SK-N-SH (cell line): ENCODE measurements around the gene EEF1AKMT4. TPM values are rescaled to one million over a fixed set of nuclear protein-coding genes. Genes with fewer than 3 reads are reported as not detected.

Experiments
- CTCF ChIA-PET: fragments of 300-600, 350-600 bp; formaldehyde crosslinking; extraction: SDS; loops from one replicate; lab custom pipeline; 2021; lab: Yijun Ruan, JAX
- POLR2A ChIA-PET: fragments of 350-600 bp; sonication (Branson Sonifier 250); formaldehyde crosslinking; extraction: SDS; loops from one replicate; lab custom pipeline; 2020; ENCODE audit warnings: antibody characterized with exemption, inconsistent platforms; lab: Yijun Ruan, JAX
- DNase-seq: peaks from one replicate; pipeline ENCODE4 v3.0.0; 2012
- H2AFZ ChIP-seq: fragments of 200-600 bp; sonication (generic); 2 replicates; pipeline ENCODE4 v1.8.1; 2016; ENCODE audit warnings: antibody characterized with exemption, mild to moderate bottlenecking, low read depth
- H3F3A ChIP-seq: fragments of 200-600 bp; sonication (generic); replicated peaks from 2 replicates; pipeline ENCODE3; 2016; ENCODE audit warnings: antibody characterized with exemption, mild to moderate bottlenecking; ENCODE audit not compliant: insufficient read depth
- H3K27ac ChIP-seq, 2 experiments: fragments of 200-500 bp in 1 of 2; fragments of 200-600 bp in 1 of 2; sonication (Bioruptor generic) in 1 of 2; sonication (generic), shearing (Covaris generic) in 1 of 2; 2 replicates each; pipeline versions ENCODE4 v1.5.1 to v1.6.1; 2014 to 2016; ENCODE audit warnings: low read depth in 2 of 2, inconsistent platforms in 1 of 2, low read length in 1 of 2, mild to moderate bottlenecking in 1 of 2, mixed read lengths in 1 of 2
- H3K27me3 ChIP-seq: fragments of 200-600 bp; sonication (generic), shearing (Covaris generic); 2 replicates; pipeline ENCODE4 v1.6.1; 2016; ENCODE audit warnings: mixed run types; ENCODE audit not compliant: insufficient read depth
- H3K36me3 ChIP-seq, 2 experiments: fragments of 200-500 bp in 1 of 2; fragments of 200-600 bp in 1 of 2; sonication (Bioruptor generic) in 1 of 2; sonication (generic) in 1 of 2; replicated peaks in 1 of 2; 2 replicates each; pipeline versions ENCODE3 to v1.5.1; 2014 to 2016; ENCODE audit warnings: low read length in 1 of 2, mild to moderate bottlenecking in 1 of 2; ENCODE audit not compliant: insufficient read depth in 2 of 2, control insufficient read depth in 1 of 2
- H3K4me1 ChIP-seq, 2 experiments: fragments of 200-500 bp in 1 of 2; fragments of 200-600 bp in 1 of 2; sonication (Bioruptor generic) in 1 of 2; sonication (generic), shearing (Covaris generic) in 1 of 2; 2 replicates each; pipeline versions ENCODE4 v1.5.1 to v1.6.1; 2014 to 2016; ENCODE audit warnings: low read depth in 1 of 2, low read length in 1 of 2, mixed run types in 1 of 2; ENCODE audit not compliant: insufficient read depth in 2 of 2, control insufficient read depth in 1 of 2
- H3K4me2 ChIP-seq: fragments of 200-600 bp; sonication (generic), shearing (Covaris generic); 2 replicates; pipeline ENCODE4 v1.6.1; 2017; ENCODE audit warnings: mixed run types
- H3K4me3 ChIP-seq, 2 experiments: fragments of 200-500 bp in 1 of 2; fragments of 200-600 bp in 1 of 2; sonication (Bioruptor generic) in 1 of 2; sonication (generic), shearing (Covaris generic) in 1 of 2; 2 replicates each; pipeline versions ENCODE4 v1.5.1 to v1.8.1; 2014 to 2016; ENCODE audit warnings: low read depth in 2 of 2, inconsistent platforms in 1 of 2, low read length in 1 of 2, mild to moderate bottlenecking in 1 of 2, mixed read lengths in 1 of 2, moderate library complexity in 1 of 2
- H3K79me2 ChIP-seq: fragments of 200-600 bp; sonication (generic); 2 replicates; pipeline ENCODE4 v1.8.1; 2017; ENCODE audit warnings: mild to moderate bottlenecking; ENCODE audit not compliant: insufficient read depth
- H3K9ac ChIP-seq: fragments of 200-600 bp; sonication (generic); 2 replicates; pipeline ENCODE4 v1.6.1; 2017; ENCODE audit warnings: mixed run types
- H3K9me2 ChIP-seq: fragments of 200-600 bp; sonication (generic); 2 replicates; pipeline ENCODE4 v1.6.1; 2017; ENCODE audit warnings: mixed run types
- H3K9me3 ChIP-seq: fragments of 200-600 bp; sonication (generic); 2 replicates; pipeline ENCODE4 v1.6.1; 2017; ENCODE audit warnings: mixed run types, mild to moderate bottlenecking, moderate library complexity
- H4K20me1 ChIP-seq: fragments of 200-600 bp; sonication (generic); 2 replicates; pipeline ENCODE4 v1.6.1; 2017; ENCODE audit warnings: mild to moderate bottlenecking, mixed run types; ENCODE audit not compliant: insufficient read depth
- ELF1 ChIP-seq: IDR thresholded peaks from 2 replicates; pipeline ENCODE4 v1.4.0; 2012
- EZH2phosphoT487 ChIP-seq: fragments of 200-600 bp; sonication (generic); IDR thresholded peaks from 2 replicates; pipeline ENCODE4 v1.6.1; 2017; ENCODE audit warnings: low read depth, mixed run types, mild to moderate bottlenecking, antibody characterized with exemption, moderate library complexity, borderline replicate concordance
- FOXM1 ChIP-seq: IDR thresholded peaks from 2 replicates; pipeline ENCODE4 v1.4.0; 2012; ENCODE audit warnings: low read depth, mild to moderate bottlenecking
- GABPA ChIP-seq: IDR thresholded peaks from 2 replicates; pipeline ENCODE4 v1.4.0; 2012; ENCODE audit warnings: low read depth, mild to moderate bottlenecking
- MEF2A ChIP-seq: IDR thresholded peaks from 2 replicates; pipeline ENCODE4 v1.4.0; 2012; ENCODE audit warnings: low read depth, borderline replicate concordance
- MXI1 ChIP-seq: IDR thresholded peaks from 2 replicates; pipeline ENCODE4 v1.6.1; 2012; ENCODE audit warnings: mild to moderate bottlenecking, low read depth, low read length, improper control_type of control experiment
- NFIC ChIP-seq: IDR thresholded peaks from 2 replicates; pipeline ENCODE4 v1.4.0; 2012; ENCODE audit warnings: borderline replicate concordance
- NRF1 ChIP-seq: IDR thresholded peaks from 2 replicates; pipeline ENCODE4 v1.6.1; 2012; ENCODE audit warnings: low read depth, mild to moderate bottlenecking, low read length
- POLR2AphosphoS5 ChIP-seq: IDR thresholded peaks from 2 replicates; pipeline ENCODE4 v1.6.1; 2012; ENCODE audit warnings: low read depth, low read length
- RAD21 ChIP-seq: IDR thresholded peaks from 2 replicates; pipeline ENCODE4 v1.6.1; 2012; ENCODE audit warnings: mild to moderate bottlenecking, low read length
- RFX5 ChIP-seq: IDR thresholded peaks from 2 replicates; pipeline ENCODE4 v1.6.1; 2012; ENCODE audit warnings: mild to moderate bottlenecking, improper control_type of control experiment, low read length
- RXRA ChIP-seq: IDR thresholded peaks from 2 replicates; pipeline ENCODE4 v1.4.0; 2012; ENCODE audit warnings: low read depth, mild to moderate bottlenecking, borderline replicate concordance
- SIN3A ChIP-seq: IDR thresholded peaks from 2 replicates; pipeline ENCODE4 v1.6.1; 2012; ENCODE audit warnings: low read depth, mild to moderate bottlenecking, low read length, moderate library complexity, borderline replicate concordance
- SMC3 ChIP-seq: IDR thresholded peaks from 2 replicates; pipeline ENCODE4 v1.6.1; 2012; ENCODE audit warnings: low read depth, low read length, improper control_type of control experiment
- TAF1 ChIP-seq: IDR thresholded peaks from 2 replicates; pipeline ENCODE4 v1.6.1; 2012; ENCODE audit warnings: low read depth, mild to moderate bottlenecking, low read length, moderate library complexity, borderline replicate concordance
- TEAD4 ChIP-seq: IDR thresholded peaks from 2 replicates; pipeline ENCODE4 v1.4.0; 2012; ENCODE audit warnings: mild to moderate bottlenecking, borderline replicate concordance; ENCODE audit not compliant: insufficient read depth
- WGBS: methylation state at CpG from one replicate; pipeline ENCODE4 v1.1.6; 2017; ENCODE audit warnings: low lambda C conversion rate; 5-methylcytosine and 5-hydroxymethylcytosine counted together
- polyA plus RNA-seq, 3 experiments: library from polyadenylated mRNA; depleted of rRNA; stranded (reverse); fragments of >200 nt; gene quantifications; 2 replicates each; pipeline ENCODE4 v1.2.3, GENCODE V29; 2012
- TF ChIP-seq, protein P1 (sequence below): IDR thresholded peaks from 2 replicates; pipeline ENCODE4 v1.4.0; 2012; ENCODE audit warnings: low read depth, borderline replicate concordance
- TF ChIP-seq, protein P2 (sequence below): IDR thresholded peaks from 2 replicates; pipeline ENCODE4 v1.4.0; 2012; ENCODE audit warnings: low read depth, borderline replicate concordance
- TF ChIP-seq, protein P3 (sequence below): IDR thresholded peaks from 2 replicates; pipeline ENCODE4; 2012
- TF ChIP-seq, protein P4 (sequence below): IDR thresholded peaks from 2 replicates; pipeline ENCODE4 v1.6.1; 2012; ENCODE audit warnings: mild to moderate bottlenecking, low read depth, low read length, moderate library complexity

EEF1AKMT4 gene
- polyA plus RNA-seq, 1 of the 3 experiments (the other 2 are of a cell fraction): 9.3 TPM

DNA sequence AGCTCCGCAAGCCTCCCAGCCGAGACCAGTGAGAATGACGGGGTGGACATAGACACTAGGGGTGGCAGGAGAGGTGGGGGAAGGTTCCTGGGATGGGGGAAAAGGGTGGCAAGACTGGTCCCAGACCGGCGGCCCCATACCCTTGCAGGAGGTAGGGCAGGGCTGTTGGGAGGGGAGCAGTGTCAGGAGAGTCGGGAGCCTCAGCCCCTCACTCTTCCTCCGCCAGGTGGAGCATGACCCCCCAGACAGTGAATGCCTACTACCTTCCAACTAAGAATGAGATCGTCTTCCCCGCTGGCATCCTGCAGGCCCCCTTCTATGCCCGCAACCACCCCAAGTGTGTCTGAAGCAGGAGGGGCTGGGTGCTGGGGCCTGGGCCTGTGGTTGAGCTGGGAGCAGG is 40.9 kb downstream of the EEF1AKMT4 start:
- Histone ChIP-seq H3K9me3 (no peaks in the 10 kb centered on the region), H3K27ac (no peak overlapping the region), H3K79me2 (no peaks in the 10 kb centered on the region), H3K9me2 (no peaks in the 10 kb centered on the region), H4K20me1 (no peaks in the 10 kb centered on the region), H2AFZ (no peak overlapping the region), H3K4me1 (no peaks in the 10 kb centered on the region), H3K9ac (no peak overlapping the region)
- WGBS: 94% methylated on average over 10 of the region's 10 CpGs
- CTCF ChIA-PET: interaction anchor here (0.9 to 4.2 kb wide), 7 partner anchors 38 to 395 kb away, joined by 3 to 18 read pairs (median 3); no protein-coding TSS in a partner anchor
- TF ChIP-seq RXRA (no peak), SIN3A (no peak), EZH2phosphoT487 (no peak), TEAD4 (no peak), NFIC (no peak), GABPA (no peak), RAD21 (no peak), POLR2AphosphoS5 (no peak), ELF1 (no peak), NRF1 (no peak), RFX5 (no peak), TAF1 (no peak)
- TF ChIP-seq, protein P1, sequence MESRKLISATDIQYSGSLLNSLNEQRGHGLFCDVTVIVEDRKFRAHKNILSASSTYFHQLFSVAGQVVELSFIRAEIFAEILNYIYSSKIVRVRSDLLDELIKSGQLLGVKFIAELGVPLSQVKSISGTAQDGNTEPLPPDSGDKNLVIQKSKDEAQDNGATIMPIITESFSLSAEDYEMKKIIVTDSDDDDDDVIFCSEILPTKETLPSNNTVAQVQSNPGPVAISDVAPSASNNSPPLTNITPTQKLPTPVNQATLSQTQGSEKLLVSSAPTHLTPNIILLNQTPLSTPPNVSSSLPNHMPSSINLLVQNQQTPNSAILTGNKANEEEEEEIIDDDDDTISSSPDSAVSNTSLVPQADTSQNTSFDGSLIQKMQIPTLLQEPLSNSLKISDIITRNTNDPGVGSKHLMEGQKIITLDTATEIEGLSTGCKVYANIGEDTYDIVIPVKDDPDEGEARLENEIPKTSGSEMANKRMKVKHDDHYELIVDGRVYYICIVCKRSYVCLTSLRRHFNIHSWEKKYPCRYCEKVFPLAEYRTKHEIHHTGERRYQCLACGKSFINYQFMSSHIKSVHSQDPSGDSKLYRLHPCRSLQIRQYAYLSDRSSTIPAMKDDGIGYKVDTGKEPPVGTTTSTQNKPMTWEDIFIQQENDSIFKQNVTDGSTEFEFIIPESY: no peak
- TF ChIP-seq, all 33 proteins: peak for 0
- no peak overlapping the region for H3K4me3 ChIP-seq
- H3K36me3 ChIP-seq: no peaks in the 10 kb centered on the region
- peaks cover 4% of the 10 kb centered on the region for H3F3A ChIP-seq
- no peak overlapping the region for H3K4me2 ChIP-seq
- DNase-seq: no peak
- no peaks in the 10 kb centered on the region; the same call in 1 of the 2 replicates for H3K27me3 ChIP-seq
- POLR2A ChIA-PET: no interaction called here

DNA sequence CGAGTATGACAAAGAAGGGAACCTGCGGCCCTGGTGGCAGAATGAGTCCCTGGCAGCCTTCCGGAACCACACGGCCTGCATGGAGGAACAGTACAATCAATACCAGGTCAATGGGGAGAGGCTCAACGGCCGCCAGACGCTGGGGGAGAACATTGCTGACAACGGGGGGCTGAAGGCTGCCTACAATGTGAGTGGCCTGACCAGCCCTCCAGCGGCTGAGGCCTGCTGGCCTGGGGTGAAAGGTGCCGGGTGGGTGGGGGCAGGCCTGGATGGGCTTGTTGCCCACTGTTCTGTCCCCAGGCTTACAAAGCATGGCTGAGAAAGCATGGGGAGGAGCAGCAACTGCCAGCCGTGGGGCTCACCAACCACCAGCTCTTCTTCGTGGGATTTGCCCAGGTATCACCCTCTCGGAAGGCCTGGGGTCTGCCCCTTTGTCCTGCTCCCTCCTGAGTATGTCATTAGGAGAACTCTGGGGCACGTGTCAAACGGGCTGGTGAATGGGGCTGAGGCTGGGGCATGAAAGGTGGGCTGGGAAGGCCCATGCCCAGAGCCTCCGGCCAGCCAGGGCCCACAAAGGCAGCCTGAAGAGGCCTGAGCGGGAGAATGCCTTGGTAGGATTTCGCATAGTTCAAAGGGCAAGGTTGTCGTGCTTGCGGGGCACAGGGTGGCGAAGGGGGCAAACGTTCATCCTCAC is 41.7 kb downstream of the EEF1AKMT4 start:
- H3K4me2 ChIP-seq: no peak overlapping the region
- peaks cover 4% of the 10 kb centered on the region for H3F3A ChIP-seq
- POLR2A ChIA-PET: interaction anchor here (0.6 kb wide), 1 partner anchor 18 kb away, joined by 3 read pairs; no protein-coding TSS in a partner anchor
- CTCF ChIA-PET: interaction anchor here (0.6 to 4.2 kb wide), 8 partner anchors 15 to 511 kb away, joined by 3 to 18 read pairs (median 5); partner anchors contain the start of gene EEF1AKMT4
- H3K27me3 ChIP-seq: no peaks in the 10 kb centered on the region; the same call in 1 of the 2 replicates
- no peak overlapping the region for H3K4me3 ChIP-seq
- H3K9me2 ChIP-seq: no peaks in the 10 kb centered on the region
- no peaks in the 10 kb centered on the region for H3K4me1 ChIP-seq
- H3K79me2 ChIP-seq: no peaks in the 10 kb centered on the region
- H2AFZ ChIP-seq: no peak overlapping the region
- H3K9me3 ChIP-seq: no peaks in the 10 kb centered on the region
- H3K9ac ChIP-seq: no peak overlapping the region
- H3K27ac ChIP-seq: no peak overlapping the region
- no peaks in the 10 kb centered on the region for H3K36me3 ChIP-seq
- H4K20me1 ChIP-seq: no peaks in the 10 kb centered on the region
- 72% methylated on average over 14 of the region's 22 CpGs for WGBS
- DNase-seq: no peak
- TF ChIP-seq, protein P2, sequence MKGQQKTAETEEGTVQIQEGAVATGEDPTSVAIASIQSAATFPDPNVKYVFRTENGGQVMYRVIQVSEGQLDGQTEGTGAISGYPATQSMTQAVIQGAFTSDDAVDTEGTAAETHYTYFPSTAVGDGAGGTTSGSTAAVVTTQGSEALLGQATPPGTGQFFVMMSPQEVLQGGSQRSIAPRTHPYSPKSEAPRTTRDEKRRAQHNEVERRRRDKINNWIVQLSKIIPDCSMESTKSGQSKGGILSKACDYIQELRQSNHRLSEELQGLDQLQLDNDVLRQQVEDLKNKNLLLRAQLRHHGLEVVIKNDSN: no peak
- no peak for TF ChIP-seq GABPA
- TF ChIP-seq TEAD4: no peak
- TF ChIP-seq, protein P3, sequence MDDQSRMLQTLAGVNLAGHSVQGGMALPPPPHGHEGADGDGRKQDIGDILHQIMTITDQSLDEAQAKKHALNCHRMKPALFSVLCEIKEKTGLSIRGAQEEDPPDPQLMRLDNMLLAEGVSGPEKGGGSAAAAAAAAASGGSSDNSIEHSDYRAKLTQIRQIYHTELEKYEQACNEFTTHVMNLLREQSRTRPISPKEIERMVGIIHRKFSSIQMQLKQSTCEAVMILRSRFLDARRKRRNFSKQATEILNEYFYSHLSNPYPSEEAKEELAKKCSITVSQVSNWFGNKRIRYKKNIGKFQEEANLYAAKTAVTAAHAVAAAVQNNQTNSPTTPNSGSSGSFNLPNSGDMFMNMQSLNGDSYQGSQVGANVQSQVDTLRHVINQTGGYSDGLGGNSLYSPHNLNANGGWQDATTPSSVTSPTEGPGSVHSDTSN: no peak
- TF ChIP-seq SMC3: no peak
- no peak for TF ChIP-seq MEF2A
- TF ChIP-seq MXI1: no peak
- no peak for TF ChIP-seq RXRA
- no peak for TF ChIP-seq POLR2AphosphoS5
- TF ChIP-seq, protein P4, sequence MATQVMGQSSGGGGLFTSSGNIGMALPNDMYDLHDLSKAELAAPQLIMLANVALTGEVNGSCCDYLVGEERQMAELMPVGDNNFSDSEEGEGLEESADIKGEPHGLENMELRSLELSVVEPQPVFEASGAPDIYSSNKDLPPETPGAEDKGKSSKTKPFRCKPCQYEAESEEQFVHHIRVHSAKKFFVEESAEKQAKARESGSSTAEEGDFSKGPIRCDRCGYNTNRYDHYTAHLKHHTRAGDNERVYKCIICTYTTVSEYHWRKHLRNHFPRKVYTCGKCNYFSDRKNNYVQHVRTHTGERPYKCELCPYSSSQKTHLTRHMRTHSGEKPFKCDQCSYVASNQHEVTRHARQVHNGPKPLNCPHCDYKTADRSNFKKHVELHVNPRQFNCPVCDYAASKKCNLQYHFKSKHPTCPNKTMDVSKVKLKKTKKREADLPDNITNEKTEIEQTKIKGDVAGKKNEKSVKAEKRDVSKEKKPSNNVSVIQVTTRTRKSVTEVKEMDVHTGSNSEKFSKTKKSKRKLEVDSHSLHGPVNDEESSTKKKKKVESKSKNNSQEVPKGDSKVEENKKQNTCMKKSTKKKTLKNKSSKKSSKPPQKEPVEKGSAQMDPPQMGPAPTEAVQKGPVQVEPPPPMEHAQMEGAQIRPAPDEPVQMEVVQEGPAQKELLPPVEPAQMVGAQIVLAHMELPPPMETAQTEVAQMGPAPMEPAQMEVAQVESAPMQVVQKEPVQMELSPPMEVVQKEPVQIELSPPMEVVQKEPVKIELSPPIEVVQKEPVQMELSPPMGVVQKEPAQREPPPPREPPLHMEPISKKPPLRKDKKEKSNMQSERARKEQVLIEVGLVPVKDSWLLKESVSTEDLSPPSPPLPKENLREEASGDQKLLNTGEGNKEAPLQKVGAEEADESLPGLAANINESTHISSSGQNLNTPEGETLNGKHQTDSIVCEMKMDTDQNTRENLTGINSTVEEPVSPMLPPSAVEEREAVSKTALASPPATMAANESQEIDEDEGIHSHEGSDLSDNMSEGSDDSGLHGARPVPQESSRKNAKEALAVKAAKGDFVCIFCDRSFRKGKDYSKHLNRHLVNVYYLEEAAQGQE: no peak
- TF ChIP-seq ELF1: no peak
- no peak for TF ChIP-seq FOXM1
